ENCODE measurements around the gene SUB1.
"Not testable (repeated sequence)": the region's sequence is repeated elsewhere in the genome, so short reads cannot be mapped to it uniquely, and the experiment has no call there.

The SUB1 gene

DNA sequence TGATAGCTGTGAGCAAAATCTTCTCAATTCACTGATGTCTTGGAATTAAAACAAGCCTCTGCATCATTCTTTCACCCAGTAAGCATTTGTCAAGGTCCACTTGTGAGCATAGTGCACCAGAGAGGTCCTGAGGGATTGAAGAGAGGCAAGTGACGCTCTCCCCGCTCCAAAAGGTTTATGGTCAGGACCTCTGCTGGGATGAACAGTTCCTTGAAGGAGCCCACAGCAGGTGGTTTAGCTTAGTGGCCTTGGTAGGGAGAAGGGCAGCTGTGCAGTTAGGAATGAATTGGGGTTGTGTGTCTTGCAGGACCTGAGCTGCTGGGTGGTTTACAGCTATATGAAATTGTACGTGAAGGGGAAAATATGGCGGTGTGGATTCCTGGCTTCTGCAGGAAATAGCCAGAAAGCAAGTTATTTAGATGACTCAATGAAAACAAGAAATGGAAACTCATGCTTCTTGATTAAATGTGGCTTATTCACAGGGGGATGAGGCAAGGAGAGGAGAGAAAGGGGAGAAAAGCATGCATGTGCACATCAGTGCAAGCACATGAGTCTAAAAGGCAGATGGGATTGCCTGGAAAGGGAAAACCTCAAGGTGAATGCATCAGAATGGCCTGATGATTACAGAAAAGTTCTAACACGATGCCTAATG, 42.0 kb downstream of the SUB1 start:
- Histone ChIP-seq H3K79me2 (ENCODE audit: insufficient read depth, low read depth) (no peaks in the 10 kb centered on the region), H2AFZ (ENCODE audit: low read depth) (no peak overlapping the region), H3K27me3 (ENCODE audit: insufficient read depth, low read depth) (no peaks in the 10 kb centered on the region), H4K20me1 (ENCODE audit: insufficient read depth) (no peaks in the 10 kb centered on the region), H3K27ac (no peak overlapping the region), H3K36me3 (ENCODE audit: insufficient read depth) (no peaks in the 10 kb centered on the region), H3K4me1 (ENCODE audit: low read depth, poor library complexity, severe bottlenecking) (no peaks in the 10 kb centered on the region), H3K9ac (no peak overlapping the region), H3K4me2 (no peak overlapping the region), H3K4me3 (IDR thresholded peaks at IDR 0.05; ENCODE audit: insufficient read depth, low read depth, low read length) (no peak overlapping the region)
- TF ChIP-seq, protein P1, sequence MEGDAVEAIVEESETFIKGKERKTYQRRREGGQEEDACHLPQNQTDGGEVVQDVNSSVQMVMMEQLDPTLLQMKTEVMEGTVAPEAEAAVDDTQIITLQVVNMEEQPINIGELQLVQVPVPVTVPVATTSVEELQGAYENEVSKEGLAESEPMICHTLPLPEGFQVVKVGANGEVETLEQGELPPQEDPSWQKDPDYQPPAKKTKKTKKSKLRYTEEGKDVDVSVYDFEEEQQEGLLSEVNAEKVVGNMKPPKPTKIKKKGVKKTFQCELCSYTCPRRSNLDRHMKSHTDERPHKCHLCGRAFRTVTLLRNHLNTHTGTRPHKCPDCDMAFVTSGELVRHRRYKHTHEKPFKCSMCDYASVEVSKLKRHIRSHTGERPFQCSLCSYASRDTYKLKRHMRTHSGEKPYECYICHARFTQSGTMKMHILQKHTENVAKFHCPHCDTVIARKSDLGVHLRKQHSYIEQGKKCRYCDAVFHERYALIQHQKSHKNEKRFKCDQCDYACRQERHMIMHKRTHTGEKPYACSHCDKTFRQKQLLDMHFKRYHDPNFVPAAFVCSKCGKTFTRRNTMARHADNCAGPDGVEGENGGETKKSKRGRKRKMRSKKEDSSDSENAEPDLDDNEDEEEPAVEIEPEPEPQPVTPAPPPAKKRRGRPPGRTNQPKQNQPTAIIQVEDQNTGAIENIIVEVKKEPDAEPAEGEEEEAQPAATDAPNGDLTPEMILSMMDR (conservative IDR thresholded peaks at IDR 0.05; ENCODE audit: low read depth, low read length) = no peak

DNA sequence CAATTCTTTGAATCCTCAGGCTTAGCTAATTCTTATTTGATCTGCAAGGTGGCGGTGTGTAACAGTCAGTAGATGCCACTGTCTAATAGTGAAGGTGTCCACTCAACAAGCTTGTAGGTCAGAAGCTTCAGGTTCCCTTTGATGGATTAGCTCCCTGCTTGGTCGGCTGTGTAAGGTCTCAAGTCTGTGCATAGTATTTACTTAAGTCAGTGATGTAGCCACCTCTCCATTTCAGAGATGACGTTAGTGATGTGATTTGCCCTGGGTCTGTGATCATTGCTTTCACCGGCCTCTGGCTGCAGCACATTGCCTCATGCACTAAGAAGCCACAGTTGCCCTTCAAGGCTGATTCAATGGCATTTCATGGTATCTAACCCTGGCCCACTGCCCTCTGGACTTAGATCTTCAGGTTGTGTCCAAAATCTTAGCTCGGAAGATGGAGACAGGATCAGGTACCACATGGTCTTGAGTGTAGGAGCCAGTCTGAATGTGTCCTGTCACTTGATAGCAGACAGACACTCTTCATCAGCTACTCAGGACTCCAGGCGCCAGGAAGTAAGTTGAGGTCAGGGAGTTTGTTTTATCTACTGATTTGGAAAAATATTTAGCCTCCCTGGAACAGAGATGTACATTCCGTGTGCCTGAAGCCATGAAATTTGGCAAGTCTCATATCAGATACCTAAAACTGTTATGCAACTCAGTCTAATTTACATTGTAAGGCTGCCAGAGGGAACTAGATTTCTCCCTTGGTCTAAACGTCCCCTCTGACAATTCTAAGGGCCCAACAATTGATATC, 42.9 kb downstream of the SUB1 start:
- no peaks in the 10 kb centered on the region for H3K4me1 ChIP-seq (ENCODE audit: low read depth, poor library complexity, severe bottlenecking)
- H3K4me3 ChIP-seq (IDR thresholded peaks at IDR 0.05; ENCODE audit: insufficient read depth, low read depth, low read length) = no peak overlapping the region
- TF ChIP-seq, protein P1 (conservative IDR thresholded peaks at IDR 0.05; ENCODE audit: low read depth, low read length) = no peak
- H3K27me3 ChIP-seq (ENCODE audit: insufficient read depth, low read depth) = no peaks in the 10 kb centered on the region
- H2AFZ ChIP-seq (ENCODE audit: low read depth) = no peak overlapping the region
- no peaks in the 10 kb centered on the region for H3K36me3 ChIP-seq (ENCODE audit: insufficient read depth)
- H4K20me1 ChIP-seq (ENCODE audit: insufficient read depth) = no peaks in the 10 kb centered on the region
- no peak overlapping the region for H3K4me2 ChIP-seq
- no peak overlapping the region for H3K27ac ChIP-seq
- no peak overlapping the region for H3K9ac ChIP-seq
- H3K79me2 ChIP-seq (ENCODE audit: insufficient read depth, low read depth) = no peaks in the 10 kb centered on the region

DNA sequence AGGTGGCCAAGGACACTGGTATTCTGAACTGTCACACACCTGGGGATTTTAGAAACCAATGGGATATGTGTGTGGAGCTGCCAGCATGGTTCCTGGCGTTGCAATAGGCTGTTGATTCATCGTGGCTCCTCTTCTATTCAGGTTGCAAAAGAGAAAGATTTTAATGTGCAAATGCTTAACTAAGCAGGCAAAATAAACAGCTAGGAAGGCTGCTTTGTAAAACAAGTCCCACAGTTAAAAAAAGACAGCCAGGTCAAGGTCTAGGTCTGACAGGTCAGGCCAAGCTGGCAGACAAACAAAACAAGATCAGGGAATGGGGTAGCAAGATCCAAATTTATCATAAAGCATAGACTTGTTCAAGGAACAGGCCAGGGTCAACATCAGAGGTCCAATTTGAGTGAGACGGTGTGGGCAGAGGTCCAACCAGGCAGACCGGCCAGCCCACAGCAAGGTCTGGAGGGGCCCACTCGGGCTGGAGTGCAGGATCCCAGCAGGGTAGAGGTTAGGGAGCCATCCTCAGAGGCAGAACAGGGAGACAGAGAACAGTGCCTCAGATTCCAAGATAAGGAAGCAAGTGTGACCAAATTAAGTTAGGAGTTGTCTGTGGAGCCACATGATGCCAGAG, 45.6 kb downstream of the SUB1 start:
- H3K4me3 ChIP-seq (IDR thresholded peaks at IDR 0.05; ENCODE audit: insufficient read depth, low read depth, low read length) = no peak overlapping the region
- H3K27ac ChIP-seq = no peak overlapping the region
- no peak overlapping the region for H3K4me2 ChIP-seq
- H3K79me2 ChIP-seq (ENCODE audit: insufficient read depth, low read depth) = no peaks in the 10 kb centered on the region
- no peaks in the 10 kb centered on the region for H3K27me3 ChIP-seq (ENCODE audit: insufficient read depth, low read depth)
- H3K36me3 ChIP-seq (ENCODE audit: insufficient read depth) = no peaks in the 10 kb centered on the region
- no peak overlapping the region for H3K9ac ChIP-seq
- TF ChIP-seq, protein P1 (conservative IDR thresholded peaks at IDR 0.05; ENCODE audit: low read depth, low read length) = no peak
- no peak overlapping the region for H2AFZ ChIP-seq (ENCODE audit: low read depth)
- H4K20me1 ChIP-seq (ENCODE audit: insufficient read depth) = no peaks in the 10 kb centered on the region
- H3K4me1 ChIP-seq (ENCODE audit: low read depth, poor library complexity, severe bottlenecking) = no peaks in the 10 kb centered on the region

DNA sequence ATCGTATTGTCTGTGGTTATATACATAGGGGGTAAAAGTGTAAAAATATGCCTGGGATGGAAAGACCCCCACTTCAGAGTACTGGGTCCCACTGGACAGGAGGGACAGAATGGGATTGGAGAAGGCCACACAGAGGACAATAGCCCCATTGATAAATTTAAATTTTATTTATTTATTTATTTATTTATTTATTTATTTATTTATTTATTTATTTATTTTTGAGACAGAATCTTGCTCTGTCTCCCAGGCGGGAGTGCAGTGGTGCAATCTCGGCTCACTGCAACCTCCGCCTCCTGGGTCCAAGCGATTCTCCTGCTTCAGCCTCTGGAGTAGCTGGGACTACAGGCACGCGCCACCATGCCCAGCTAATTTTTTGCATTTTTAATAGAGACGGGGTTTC, 47.7 kb downstream of the SUB1 start:
- not testable (repeated sequence) for H3K4me1 ChIP-seq (ENCODE audit: low read depth, poor library complexity, severe bottlenecking); H3K79me2 ChIP-seq (ENCODE audit: insufficient read depth, low read depth); H3K4me2 ChIP-seq; H4K20me1 ChIP-seq (ENCODE audit: insufficient read depth); H3K27me3 ChIP-seq (ENCODE audit: insufficient read depth, low read depth); H3K36me3 ChIP-seq (ENCODE audit: insufficient read depth); H3K9ac ChIP-seq; H3K4me3 ChIP-seq (IDR thresholded peaks at IDR 0.05; ENCODE audit: insufficient read depth, low read depth, low read length); H3K27ac ChIP-seq; H2AFZ ChIP-seq (ENCODE audit: low read depth)
